GM12874 (cell line): ENCODE data around the gene IL23R.

ENCODE experiments used
- CTCF ChIP-seq: IDR thresholded peaks from 2 replicates; pipeline ENCODE4 v1.5.1; 2011; ENCODE audit warnings: low read depth, mild to moderate bottlenecking, control low read depth, low read length, moderate library complexity; ENCODE audit not compliant: insufficient read depth

Gene IL23R

GRCh38 chr1:67150931-67151330 is 15.3 kb upstream of the IL23R start:
- TF ChIP-seq CTCF, result no peak

GRCh38 chr1:67158401-67158800 is 7.9 kb upstream of the IL23R start:
- no peak for TF ChIP-seq CTCF

- no peak for TF ChIP-seq CTCF
Measured at GRCh38 chr1:67159233-67159632, 7.0 kb upstream of the IL23R start.

- no peak for TF ChIP-seq CTCF
Measured at GRCh38 chr1:67162954-67163353, 3.3 kb upstream of the IL23R start.

GRCh38 chr1:67165468-67166041 is 699 bp upstream of the IL23R start:
- no peak for TF ChIP-seq CTCF

GRCh38 chr1:67169496-67169895 is 3.2 kb downstream of the IL23R start:
- TF ChIP-seq CTCF, result no peak

- TF ChIP-seq CTCF, result no peak
Measured at GRCh38 chr1:67169932-67170331, 3.7 kb downstream of the IL23R start.
